Measurements from ENCODE around the gene MESD.

Gene MESD

DNA sequence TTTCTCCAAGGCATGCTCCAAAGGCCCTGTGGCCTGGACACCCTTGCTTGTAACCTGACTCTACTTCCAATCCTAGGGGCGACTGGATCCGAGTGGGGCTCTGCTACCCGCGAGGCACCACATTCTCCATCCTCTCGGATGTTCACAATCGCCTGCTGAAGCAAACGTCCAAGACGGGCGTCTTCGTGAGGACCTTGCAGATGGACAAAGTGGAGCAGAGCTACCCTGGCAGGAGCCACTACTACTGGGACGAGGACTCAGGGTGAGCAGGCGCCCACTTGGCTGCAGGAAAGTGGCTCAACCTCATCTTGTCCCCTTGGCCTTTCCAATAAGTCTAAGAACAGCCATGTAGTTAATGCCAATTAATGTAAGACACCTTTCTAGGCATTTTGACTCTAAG is 51.9 kb downstream of the MESD start:
- TF ChIP-seq CTCF (IDR thresholded peaks at IDR 0.05; ENCODE audit: low read depth, low read length), result no peak
- in situ Hi-C loops (cut with HindIII; ENCODE audit: low sequenced_read_pairs), result no loop called here
- no peak for DNase-seq (ENCODE audit: low read depth, low spot score)
- H3K4me3 ChIP-seq (ENCODE audit: low read depth, low read length), result no peak overlapping the region

- no peak overlapping the region for H3K4me3 ChIP-seq (ENCODE audit: low read depth, low read length)
- in situ Hi-C loops (cut with HindIII; ENCODE audit: low sequenced_read_pairs), result no loop called here
- no peak for TF ChIP-seq CTCF (IDR thresholded peaks at IDR 0.05; ENCODE audit: low read depth, low read length)
- DNase-seq (ENCODE audit: low read depth, low spot score), result no peak
Measured at GRCh38 chr15:80936288-80937078, 53.1 kb downstream of the MESD start.

GRCh38 chr15:80934761-80935221 is 54.8 kb downstream of the MESD start:
- DNase-seq (ENCODE audit: low read depth, low spot score), result peak; percentile 39
- TF ChIP-seq CTCF (IDR thresholded peaks at IDR 0.05; ENCODE audit: low read depth, low read length), result no peak
- H3K4me3 ChIP-seq (ENCODE audit: low read depth, low read length), result no peak overlapping the region
- in situ Hi-C loops (cut with HindIII; ENCODE audit: low sequenced_read_pairs), result no loop called here

DNA sequence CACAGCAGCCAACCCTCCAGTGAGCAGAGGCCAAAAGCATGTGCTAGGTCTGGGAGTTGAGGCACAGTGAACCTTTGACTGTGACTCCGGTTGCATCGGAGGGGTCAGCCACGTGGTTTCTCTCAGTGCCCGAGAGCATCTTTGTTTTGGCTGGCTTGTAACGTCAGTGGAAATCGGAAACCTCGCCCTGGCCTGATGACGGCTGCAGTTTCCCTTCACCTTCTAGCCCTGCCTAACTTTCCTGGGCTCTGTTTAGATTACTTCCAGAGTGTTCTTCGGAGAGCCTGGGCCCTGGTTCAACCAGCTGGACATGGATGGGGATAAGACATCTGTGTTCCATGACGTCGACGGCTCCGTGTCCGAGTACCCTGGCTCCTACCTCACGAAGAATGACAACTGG is 56.6 kb downstream of the MESD start:
- TF ChIP-seq CTCF (IDR thresholded peaks at IDR 0.05; ENCODE audit: low read depth, low read length), result no peak
- in situ Hi-C loops (cut with HindIII; ENCODE audit: low sequenced_read_pairs), result no loop called here
- peak; percentile 55 for DNase-seq (ENCODE audit: low read depth, low spot score)
- no peak overlapping the region for H3K4me3 ChIP-seq (ENCODE audit: low read depth, low read length)

DNA sequence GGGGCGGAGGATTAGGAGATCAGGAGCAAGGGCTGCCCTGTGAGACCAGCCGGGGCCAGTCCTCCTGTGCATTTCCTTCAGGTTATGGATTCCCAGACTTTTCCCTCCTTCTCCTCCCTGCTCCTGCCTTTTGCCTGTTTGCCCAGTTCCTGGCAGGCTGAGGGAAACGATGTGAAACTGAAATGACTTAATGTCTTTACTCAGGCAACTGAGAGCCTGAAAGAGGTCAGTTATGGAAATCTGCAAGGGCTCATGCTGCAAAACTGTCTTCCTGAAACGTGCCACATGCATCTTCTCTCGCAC is 57.2 kb downstream of the MESD start:
- no peak for TF ChIP-seq CTCF (IDR thresholded peaks at IDR 0.05; ENCODE audit: low read depth, low read length)
- in situ Hi-C loops (cut with HindIII; ENCODE audit: low sequenced_read_pairs), result no loop called here
- no peak for DNase-seq (ENCODE audit: low read depth, low spot score)
- no peak overlapping the region for H3K4me3 ChIP-seq (ENCODE audit: low read depth, low read length)

DNA sequence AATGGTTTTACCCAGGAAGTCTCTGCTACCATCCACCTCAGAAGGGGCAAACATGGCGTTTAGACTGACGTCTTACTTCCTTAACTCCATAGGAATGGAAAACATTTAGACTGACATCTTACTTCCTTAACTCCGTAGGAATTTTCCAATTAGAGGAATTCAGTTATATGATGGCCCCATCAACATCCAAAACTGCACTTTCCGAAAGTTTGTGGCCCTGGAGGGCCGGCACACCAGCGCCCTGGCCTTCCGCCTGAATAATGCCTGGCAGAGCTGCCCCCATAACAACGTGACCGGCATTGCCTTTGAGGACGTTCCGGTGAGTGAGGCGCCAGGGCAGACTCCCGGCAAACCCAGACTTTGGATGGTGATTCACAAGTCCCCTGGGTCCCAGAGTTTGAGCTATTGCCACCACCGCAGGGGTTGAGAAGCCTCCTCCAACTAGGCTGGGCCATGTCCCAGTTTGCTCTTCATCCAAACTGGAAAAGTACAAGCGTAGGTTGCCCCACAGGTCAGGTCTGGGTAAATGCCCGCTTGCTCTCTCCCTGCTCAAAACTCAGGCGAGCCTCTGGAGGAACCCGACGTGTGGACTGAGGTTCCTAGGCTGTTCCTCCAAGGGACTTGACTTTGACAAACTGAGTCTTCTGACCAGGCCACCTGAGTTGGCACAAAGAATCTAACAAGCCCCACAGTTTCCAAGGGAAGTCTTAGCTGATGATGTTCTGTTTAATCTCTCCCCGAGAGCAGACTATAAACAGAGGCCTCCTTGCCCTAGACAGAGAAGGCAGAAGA is 57.7 kb downstream of the MESD start:
- DNase-seq (ENCODE audit: low read depth, low spot score), result no peak
- no peak for TF ChIP-seq CTCF (IDR thresholded peaks at IDR 0.05; ENCODE audit: low read depth, low read length)
- in situ Hi-C loops (cut with HindIII; ENCODE audit: low sequenced_read_pairs), result no loop called here
- H3K4me3 ChIP-seq (ENCODE audit: low read depth, low read length), result no peak overlapping the region
